Endodermal cell (in vitro differentiated cells): Measurements from ENCODE around the gene SEC22A. TPM values are rescaled to one million over a fixed set of nuclear protein-coding genes. Genes with fewer than 3 reads are reported as not detected.

Experiments
- DNase-seq: peaks from one replicate; pipeline ENCODE4 v3.0.0-alpha.2; 2017
- H3K27ac ChIP-seq: 2 replicates; pipeline ENCODE4 v1.5.1; 2013; ENCODE audit warnings: mild to moderate bottlenecking, low read depth, low read length, moderate library complexity
- H3K27me3 ChIP-seq: 2 replicates; pipeline ENCODE4 v1.6.1; 2013; ENCODE audit warnings: mild to moderate bottlenecking, low read length, moderate library complexity; ENCODE audit not compliant: insufficient read depth, control insufficient read depth, poor library complexity, severe bottlenecking
- H3K36me3 ChIP-seq: 2 replicates; pipeline ENCODE4 v1.7.0; 2013; ENCODE audit warnings: mild to moderate bottlenecking, low read length, moderate library complexity; ENCODE audit not compliant: control insufficient read depth, insufficient read depth
- H3K4me1 ChIP-seq: one replicate; pipeline ENCODE4 v1.7.0; 2013; ENCODE audit warnings: low read length; ENCODE audit not compliant: control insufficient read depth, insufficient read depth
- H3K4me3 ChIP-seq: 2 replicates; pipeline ENCODE4 v1.5.1; 2013; ENCODE audit warnings: mild to moderate bottlenecking, low read length, moderate library complexity
- H3K9ac ChIP-seq: 2 replicates; pipeline ENCODE4 v1.6.1; 2013; ENCODE audit warnings: mild to moderate bottlenecking, low read length, moderate library complexity; ENCODE audit not compliant: poor library complexity, severe bottlenecking; ENCODE audit errors: extremely low read depth
- H3K9me3 ChIP-seq: 2 replicates; pipeline ENCODE4 v1.6.1; 2013; ENCODE audit warnings: mild to moderate bottlenecking, low read length, moderate library complexity; ENCODE audit not compliant: control insufficient read depth
- H3K27ac Mint-ChIP-seq: 2 replicates; pipeline ENCODE4 v1.8.0; 2020; ENCODE audit warnings: mixed read lengths
- H3K27me3 Mint-ChIP-seq: 2 replicates; pipeline ENCODE4 v1.8.0; 2021; ENCODE audit warnings: mild to moderate bottlenecking, mixed read lengths; ENCODE audit not compliant: insufficient read depth
- H3K36me3 Mint-ChIP-seq: 2 replicates; pipeline ENCODE4 v1.8.0; 2020; ENCODE audit warnings: low read depth, mixed read lengths
- H3K4me1 Mint-ChIP-seq: 2 replicates; pipeline ENCODE4 v1.8.0; 2020; ENCODE audit warnings: mixed read lengths
- H3K4me3 Mint-ChIP-seq: 2 replicates; pipeline ENCODE4 v1.8.0; 2020; ENCODE audit warnings: mild to moderate bottlenecking, moderate library complexity, mixed read lengths
- H3K9me3 Mint-ChIP-seq: 2 replicates; pipeline ENCODE4 v1.8.0; 2020; ENCODE audit warnings: mild to moderate bottlenecking, mixed read lengths
- CTCF ChIP-seq: fragments of 200-600 bp; sonication (generic); conservative IDR thresholded peaks from 2 replicates; pipeline ENCODE4 v1.5.0; 2021; ENCODE audit warnings: antibody characterized with exemption, mild to moderate bottlenecking
- WGBS, 2 experiments: methylation state at CpG; one replicate each; pipeline versions ENCODE4 v1.1.5 to v1.1.7; 2013; ENCODE audit warnings: missing lambda C conversion rate in 2 of 2, mixed read lengths in 1 of 2; ENCODE audit not compliant: insufficient coverage in 1 of 2, insufficient read length in 1 of 2; 5-methylcytosine and 5-hydroxymethylcytosine counted together
- total RNA-seq, 2 donors: library from RNA; stranded (reverse); fragmentation: NEBNext Ultra II Directional in 1 of 2; extraction: Animal tissue kit (Norgen Biotek cat#: 25700) in 1 of 2; gene quantifications; 2 replicates in 1 of 2; 3 replicates in 1 of 2; pipeline ENCODE4 v1.2.1, GENCODE V29; 2021

Gene SEC22A
- total RNA-seq, 2 donors from 2014 or later: 19.5 to 21.8 TPM

- H3K27me3 Mint-ChIP-seq: no peaks in the 10 kb centered on the region
- no peak for DNase-seq
- TF ChIP-seq CTCF: no peak
- H3K9me3 Mint-ChIP-seq: no peaks in the 10 kb centered on the region
- 92 to 98% methylated on average over 6 to 8 of the region's 8 CpGs for WGBS, 2 experiments
- H3K4me1 Mint-ChIP-seq: peaks cover 41% of the 10 kb centered on the region
- Histone ChIP-seq H3K9ac (no peak overlapping the region), H3K4me1 (no peaks in the 10 kb centered on the region), H3K9me3 (no peaks in the 10 kb centered on the region), H3K27me3 (no peaks in the 10 kb centered on the region), H3K4me3 (no peak overlapping the region), H3K27ac (no peak overlapping the region), H3K36me3 (no peaks in the 10 kb centered on the region)
- no peak overlapping the region for H3K27ac Mint-ChIP-seq
- H3K36me3 Mint-ChIP-seq: peaks cover 2% of the 10 kb centered on the region
- H3K4me3 Mint-ChIP-seq: no peak overlapping the region
Measured at GRCh38 chr3:123310186-123310585, 108.4 kb downstream of the SEC22A start.

DNA sequence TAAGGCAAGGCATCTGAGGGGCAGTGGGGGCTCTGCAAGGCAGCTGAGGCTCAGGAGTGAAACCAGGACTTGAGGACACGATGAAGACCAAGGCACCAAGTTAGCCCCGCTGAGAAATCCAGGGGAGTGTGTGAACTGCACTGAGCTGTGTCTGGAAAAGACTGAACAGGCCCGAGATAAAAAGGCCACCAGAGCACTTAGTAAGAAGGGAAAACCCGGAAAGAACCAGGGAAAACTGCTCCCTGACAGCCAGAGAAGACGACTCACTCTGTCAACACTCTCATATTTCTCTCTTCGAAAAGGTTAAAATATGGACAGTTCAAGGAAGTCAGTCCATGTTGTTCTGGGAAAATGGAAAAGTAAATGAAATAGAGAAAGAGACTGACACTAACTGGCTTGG is 109.0 kb downstream of the SEC22A start:
- no peaks in the 10 kb centered on the region for H3K36me3 ChIP-seq
- no peaks in the 10 kb centered on the region for H3K4me1 ChIP-seq

DNA sequence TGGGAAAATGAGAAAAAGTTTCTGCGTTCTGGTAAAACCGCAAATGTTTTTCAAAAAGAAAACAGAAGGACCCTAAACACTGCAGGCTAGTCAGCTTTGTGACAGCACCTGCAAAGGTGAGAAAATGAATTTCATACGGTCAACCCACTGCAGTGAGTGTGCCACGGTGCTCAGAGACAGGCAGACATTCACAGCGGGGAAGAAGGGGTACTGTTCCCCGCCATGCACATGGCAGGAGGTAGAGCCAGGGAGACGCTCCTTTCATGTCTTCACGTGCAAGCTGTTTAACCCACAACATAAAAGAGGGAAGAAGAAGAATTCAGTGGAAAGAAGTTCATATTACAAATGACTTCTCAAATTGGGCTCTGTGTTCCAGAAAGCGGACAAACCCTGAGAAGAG is 109.5 kb downstream of the SEC22A start:
- no peaks in the 10 kb centered on the region for H3K27me3 Mint-ChIP-seq
- Histone ChIP-seq H3K27ac (no peak overlapping the region), H3K9ac (no peak overlapping the region), H3K9me3 (no peaks in the 10 kb centered on the region), H3K27me3 (no peaks in the 10 kb centered on the region), H3K4me1 (no peaks in the 10 kb centered on the region), H3K4me3 (no peak overlapping the region), H3K36me3 (no peaks in the 10 kb centered on the region)
- peaks cover 47% of the 10 kb centered on the region for H3K4me1 Mint-ChIP-seq
- no peak overlapping the region for H3K27ac Mint-ChIP-seq
- no peak for DNase-seq
- no peaks in the 10 kb centered on the region for H3K9me3 Mint-ChIP-seq
- H3K36me3 Mint-ChIP-seq: peaks cover 2% of the 10 kb centered on the region
- H3K4me3 Mint-ChIP-seq: no peak overlapping the region
- TF ChIP-seq CTCF: no peak
- WGBS, 2 experiments: 85 to 93% methylated on average over 7 to 9 of the region's 9 CpGs

More for the DNA sequence above, 109.0 kb downstream of the SEC22A start:
- Histone ChIP-seq H3K27ac (no peak overlapping the region), H3K27me3 (no peaks in the 10 kb centered on the region), H3K9me3 (no peaks in the 10 kb centered on the region), H3K4me3 (no peak overlapping the region), H3K9ac (no peak overlapping the region)
- H3K27ac Mint-ChIP-seq: no peak overlapping the region
- H3K9me3 Mint-ChIP-seq: no peaks in the 10 kb centered on the region
- H3K4me3 Mint-ChIP-seq: no peak overlapping the region
- H3K36me3 Mint-ChIP-seq: peaks cover 2% of the 10 kb centered on the region
- DNase-seq: no peak
- no peaks in the 10 kb centered on the region for H3K27me3 Mint-ChIP-seq
- peaks cover 46% of the 10 kb centered on the region for H3K4me1 Mint-ChIP-seq
- WGBS, 2 experiments: 86 to 87% methylated on average over 6 of the region's 6 CpGs
- TF ChIP-seq CTCF: no peak
